ENCODE data around the gene OOSP4A.
"Not testable (repeated sequence)": the region's sequence is repeated elsewhere in the genome, so short reads cannot be mapped to it uniquely, and the experiment has no call there.

Gene OOSP4A

DNA sequence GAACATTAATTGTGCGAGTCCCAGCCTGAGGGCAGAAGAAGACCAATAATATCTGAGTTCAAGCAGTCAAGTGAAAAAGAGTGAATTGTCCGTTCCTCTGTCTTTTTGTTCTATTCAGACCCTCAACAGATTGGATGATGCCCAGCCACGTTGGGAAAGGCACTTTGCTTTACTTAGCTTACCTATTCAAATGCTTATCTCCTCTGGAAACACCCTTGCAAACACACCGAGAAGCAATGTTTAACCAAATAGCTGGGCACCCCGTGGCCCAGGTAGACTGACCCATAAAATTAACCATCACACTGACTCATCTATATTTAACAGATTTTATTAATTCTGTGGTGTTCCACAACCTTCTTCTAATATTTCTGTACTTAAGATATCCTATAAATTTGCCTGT, 9.3 kb downstream of the OOSP4A start:
- no peak for DNase-seq (ENCODE audit: insufficient read length, low spot score)
- FAIRE-seq: no peak

- FAIRE-seq: no peak
- DNase-seq (ENCODE audit: insufficient read length, low spot score): no peak
These were observed 17.4 kb downstream of the OOSP4A start for GRCh38 chr11:59981106-59981770.

DNA sequence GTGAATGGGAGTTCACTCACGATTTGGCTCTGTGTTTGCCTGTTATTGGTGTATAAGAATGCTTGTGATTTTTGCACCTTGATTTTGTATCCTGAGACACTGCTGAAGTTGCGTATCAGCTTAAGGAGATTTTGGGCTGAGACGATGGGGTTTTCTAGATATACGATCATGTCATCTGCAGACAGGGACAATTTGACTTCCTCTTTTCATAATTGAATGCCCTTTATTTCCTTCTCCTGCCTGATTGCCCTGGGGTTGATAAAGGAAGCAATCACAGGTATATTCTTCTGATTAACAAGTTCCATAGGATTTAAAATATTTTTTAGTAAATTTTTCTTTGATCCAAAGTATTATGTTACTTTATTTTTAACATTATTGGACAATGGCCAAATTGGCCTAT, 18.2 kb downstream of the OOSP4A start:
- FAIRE-seq: not testable (repeated sequence)

GRCh38 chr11:59983212-59983611, 19.4 kb downstream of the OOSP4A start:
- no peak for DNase-seq (ENCODE audit: insufficient read length, low spot score)
- FAIRE-seq: no peak

More for the DNA sequence above, 18.2 kb downstream of the OOSP4A start:
- not testable (repeated sequence) for DNase-seq (ENCODE audit: insufficient read length, low spot score)

GRCh38 chr11:59984368-59984767, 20.5 kb downstream of the OOSP4A start:
- FAIRE-seq: no peak
- no peak for DNase-seq (ENCODE audit: insufficient read length, low spot score)

- DNase-seq (ENCODE audit: insufficient read length, low spot score) (no peak), FAIRE-seq (no peak)
These were observed 26.6 kb downstream of the OOSP4A start for GRCh38 chr11:59990421-59990820.

DNA sequence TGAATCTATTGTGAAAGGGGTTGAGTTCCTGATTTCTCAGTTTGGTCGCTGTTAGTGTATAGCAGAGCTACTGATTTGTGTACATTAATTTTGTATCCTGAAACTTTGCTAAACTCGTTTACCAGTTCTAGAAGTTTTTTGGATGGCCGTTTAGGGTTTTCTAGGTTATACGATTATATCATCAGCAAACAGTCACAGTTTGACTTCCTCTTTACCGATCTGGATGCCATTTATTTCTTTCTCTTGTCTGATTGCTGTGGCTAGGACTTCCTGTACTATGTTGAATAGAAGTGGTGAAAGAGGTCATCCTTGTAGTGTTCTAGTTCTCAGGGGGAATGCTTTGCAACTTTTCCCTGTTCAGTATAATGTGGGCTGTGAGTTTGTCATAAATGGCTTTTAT, 28.6 kb downstream of the OOSP4A start:
- no peak for DNase-seq (ENCODE audit: insufficient read length, low spot score)
- FAIRE-seq: no peak

GRCh38 chr11:59997800-59998199, 34.0 kb downstream of the OOSP4A start:
- no peak for FAIRE-seq

GRCh38 chr11:59999691-60000090, 35.9 kb downstream of the OOSP4A start:
- no peak for FAIRE-seq

More at GRCh38 chr11:59997800-59998199, 34.0 kb downstream of the OOSP4A start:
- no peak for DNase-seq (ENCODE audit: insufficient read length, low spot score)

DNA sequence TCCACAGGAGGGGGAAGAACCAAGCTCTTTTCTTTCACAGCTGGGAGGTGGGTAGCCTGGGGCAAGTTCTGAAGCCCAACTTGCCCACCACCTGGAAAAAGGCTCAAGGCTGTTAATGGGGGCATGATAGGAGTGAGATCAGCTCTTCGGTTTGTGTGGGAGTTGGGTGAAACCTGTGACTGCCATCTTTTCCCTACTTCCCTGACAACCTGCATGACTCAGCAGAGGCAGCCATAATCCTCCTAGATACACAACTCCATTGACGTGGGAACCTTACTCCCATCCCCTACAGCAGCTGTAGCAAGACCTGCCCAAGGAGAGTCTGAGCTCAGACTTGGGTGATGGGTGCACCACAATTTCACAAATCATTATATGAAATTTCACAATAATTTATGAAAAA, 39.9 kb downstream of the OOSP4A start:
- DNase-seq (ENCODE audit: insufficient read length, low spot score): no peak

More at GRCh38 chr11:59999691-60000090, 35.9 kb downstream of the OOSP4A start:
- no peak for DNase-seq (ENCODE audit: insufficient read length, low spot score)

GRCh38 chr11:60005360-60005759, 41.5 kb downstream of the OOSP4A start:
- DNase-seq (ENCODE audit: insufficient read length, low spot score) (no peak), FAIRE-seq (no peak)

More for the DNA sequence above, 39.9 kb downstream of the OOSP4A start:
- FAIRE-seq: no peak

- no peak for FAIRE-seq
- DNase-seq (ENCODE audit: insufficient read length, low spot score): no peak
These were observed 53.0 kb downstream of the OOSP4A start, which contains the start of gene OOSP4B for GRCh38 chr11:60016881-60017280. Gene OOSP4B, plus strand, starts transcription at chr11:60017181.

DNA sequence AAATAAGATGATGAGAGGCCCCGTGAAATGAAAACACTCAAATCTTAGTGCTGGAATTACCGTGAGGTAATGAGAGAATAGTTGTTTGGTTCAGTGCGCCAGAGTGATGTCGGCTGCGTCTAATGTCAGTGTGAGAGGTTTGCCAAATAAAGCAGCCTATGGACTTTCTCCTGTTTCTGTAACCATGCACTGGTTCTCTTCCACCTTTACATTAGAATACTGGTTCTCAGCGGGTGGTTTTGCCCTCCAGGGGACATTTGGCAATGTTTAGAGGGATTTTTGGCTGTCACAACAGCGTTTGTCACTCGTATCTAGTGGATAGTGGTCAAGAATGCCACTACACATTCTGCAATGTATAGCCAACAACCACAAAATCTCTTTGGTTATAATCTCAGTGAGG, 54.2 kb downstream of the OOSP4A start:
- DNase-seq (ENCODE audit: insufficient read length, low spot score) (no peak), FAIRE-seq (no peak)
